ENCODE data around the gene C3orf33. TPM values are rescaled to one million over a fixed set of nuclear protein-coding genes. Genes with fewer than 3 reads are reported as not detected.

Gene C3orf33
- total and polyA plus RNA-seq, 9 of the 15 experiments (the other 6 are each of a cell fraction or from before 2014, with no cell fraction given) = 4.1 to 10.2 (median 6.0) TPM

DNA sequence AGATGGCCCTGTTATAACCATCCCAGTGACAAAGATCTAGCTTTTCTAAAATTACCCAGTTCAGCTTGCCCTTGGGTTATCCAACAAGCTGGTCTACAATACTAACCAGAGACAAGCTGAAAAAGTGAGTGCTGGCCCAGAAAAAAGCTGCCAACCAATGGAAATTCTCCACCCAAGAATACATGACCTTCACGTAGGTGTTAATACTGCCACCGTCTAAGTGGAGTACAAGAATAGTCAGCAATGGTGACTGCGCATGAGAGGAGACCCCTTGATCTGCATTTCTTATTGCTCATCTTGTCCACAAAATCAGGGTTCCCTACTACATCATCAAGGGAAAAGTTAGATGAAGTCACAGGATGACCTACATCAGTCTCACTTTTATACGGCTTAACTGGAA, 45.4 kb downstream of the C3orf33 start (continued):
- TF ChIP-seq, protein P1, sequence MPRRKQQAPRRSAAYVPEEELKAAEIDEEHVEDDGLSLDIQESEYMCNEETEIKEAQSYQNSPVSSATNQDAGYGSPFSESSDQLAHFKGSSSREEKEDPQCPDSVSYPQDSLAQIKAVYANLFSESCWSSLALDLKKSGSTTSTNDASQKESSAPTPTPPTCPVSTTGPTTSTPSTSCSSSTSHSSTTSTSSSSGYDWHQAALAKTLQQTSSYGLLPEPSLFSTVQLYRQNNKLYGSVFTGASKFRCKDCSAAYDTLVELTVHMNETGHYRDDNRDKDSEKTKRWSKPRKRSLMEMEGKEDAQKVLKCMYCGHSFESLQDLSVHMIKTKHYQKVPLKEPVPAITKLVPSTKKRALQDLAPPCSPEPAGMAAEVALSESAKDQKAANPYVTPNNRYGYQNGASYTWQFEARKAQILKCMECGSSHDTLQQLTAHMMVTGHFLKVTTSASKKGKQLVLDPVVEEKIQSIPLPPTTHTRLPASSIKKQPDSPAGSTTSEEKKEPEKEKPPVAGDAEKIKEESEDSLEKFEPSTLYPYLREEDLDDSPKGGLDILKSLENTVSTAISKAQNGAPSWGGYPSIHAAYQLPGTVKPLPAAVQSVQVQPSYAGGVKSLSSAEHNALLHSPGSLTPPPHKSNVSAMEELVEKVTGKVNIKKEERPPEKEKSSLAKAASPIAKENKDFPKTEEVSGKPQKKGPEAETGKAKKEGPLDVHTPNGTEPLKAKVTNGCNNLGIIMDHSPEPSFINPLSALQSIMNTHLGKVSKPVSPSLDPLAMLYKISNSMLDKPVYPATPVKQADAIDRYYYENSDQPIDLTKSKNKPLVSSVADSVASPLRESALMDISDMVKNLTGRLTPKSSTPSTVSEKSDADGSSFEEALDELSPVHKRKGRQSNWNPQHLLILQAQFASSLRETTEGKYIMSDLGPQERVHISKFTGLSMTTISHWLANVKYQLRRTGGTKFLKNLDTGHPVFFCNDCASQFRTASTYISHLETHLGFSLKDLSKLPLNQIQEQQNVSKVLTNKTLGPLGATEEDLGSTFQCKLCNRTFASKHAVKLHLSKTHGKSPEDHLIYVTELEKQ (CRISPR knock-in tag; IDR thresholded peaks at IDR 0.05) = no peak
- TF ChIP-seq POU5F1 (IDR thresholded peaks at IDR 0.05; ENCODE audit: borderline replicate concordance, low read depth, low read length, partially characterized antibody) (no peak), KLF13 (tag; IDR thresholded peaks at IDR 0.05; ENCODE audit: borderline replicate concordance, low read depth) (no peak)

DNA sequence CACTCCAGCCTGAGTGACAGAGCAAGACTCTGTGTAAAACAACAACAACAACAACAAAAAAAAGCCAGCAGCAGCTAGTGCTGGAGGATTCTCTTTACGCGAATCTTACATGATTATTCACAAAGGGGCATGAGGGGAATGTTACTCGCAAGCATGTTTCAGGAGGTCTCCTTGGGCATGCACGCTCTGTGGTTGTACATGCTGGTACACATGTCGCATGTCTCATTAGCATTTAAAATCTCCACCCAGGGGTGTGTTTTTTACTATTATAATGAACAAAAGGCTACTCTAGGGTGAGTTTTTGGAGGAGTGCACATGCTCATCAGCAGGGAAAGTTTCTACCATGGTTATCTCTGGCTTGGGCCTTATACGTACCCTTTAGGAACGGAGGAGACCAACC, 48.5 kb downstream of the C3orf33 start:
- intact Hi-C loops (cut with micrococcal nuclease) = no loop called here
- no peak overlapping the region for H3K9ac ChIP-seq (ENCODE audit: insufficient read depth in 1 of 2, low read depth in 2 of 2, low read length in 2 of 2)
- ChIA-PET POLR2A (interaction anchor here (0.6 to 0.8 kb wide), 2 partner anchors 48 to 170 kb away, joined by 3 to 4 read pairs; no protein-coding TSS in a partner anchor), CTCF (ENCODE audit: low intra/inter-chr PET ratio) (no interaction called here)
- H3K27me3 ChIP-seq (ENCODE audit: control insufficient read depth in 2 of 2, insufficient read depth in 2 of 2, low read length in 2 of 2) = no peaks in the 10 kb centered on the region
- no peaks in the 10 kb centered on the region for H3K36me3 ChIP-seq (ENCODE audit: control insufficient read depth, insufficient read depth, low read length)
- in situ Hi-C loops (cut with MboI) = no loop called here
- no peak for ATAC-seq
- H3K9me1 ChIP-seq (ENCODE audit: control insufficient read depth, insufficient read depth, low read length) = no peaks in the 10 kb centered on the region
- DNase-seq (ENCODE audit: extremely low read depth in 1 of 4, low spot score in 3 of 4) = no peak
- no peak overlapping the region for H3K27ac ChIP-seq (ENCODE audit: extremely low read depth, low read depth, low read length)
- 83% methylated on average over 7 of the region's 7 CpGs for WGBS (ENCODE audit: insufficient coverage, low coverage, missing lambda C conversion rate)
- H3K9me3 ChIP-seq (replicated peaks; ENCODE audit: control insufficient read depth, insufficient read depth, low read depth, low read length) = no peaks in the 10 kb centered on the region
- H3K4me3 ChIP-seq = no peak overlapping the region
- FAIRE-seq = no peak
- H3K79me2 ChIP-seq (ENCODE audit: control insufficient read depth, insufficient read depth, low read length) = no peaks in the 10 kb centered on the region
- no TSS peak for BruUV-seq (replicated peaks)
- H3K4me1 ChIP-seq (replicated peaks in 1 of 2; ENCODE audit: control insufficient read depth in 2 of 2, insufficient read depth in 2 of 2, low read length in 2 of 2) = no peaks in the 10 kb centered on the region; a peak in 1 of 5 replicates
- no peak overlapping the region for H3K4me2 ChIP-seq (ENCODE audit: insufficient read depth, low read length)
- no peaks in the 10 kb centered on the region for H4K20me1 ChIP-seq (replicated peaks; ENCODE audit: control insufficient read depth, insufficient read depth, low read length)
- no peak overlapping the region for H2AFZ ChIP-seq (ENCODE audit: low read depth, low read length)
- no peak for TF ChIP-seq TBP (optimal IDR thresholded peaks at IDR 0.05; ENCODE audit: low read depth, low read length)
- TF ChIP-seq GTF2A2 (tag; IDR thresholded peaks at IDR 0.05) = no peak
- no peak for TF ChIP-seq VEZF1 (CRISPR knock-in tag; IDR thresholded peaks at IDR 0.05)
- TF ChIP-seq CLOCK (CRISPR knock-in tag; IDR thresholded peaks at IDR 0.05; ENCODE audit: borderline replicate concordance) = no peak
- no peak for TF ChIP-seq HES1 (IDR thresholded peaks at IDR 0.05; ENCODE audit: low read depth)
- TF ChIP-seq TBL1XR1 (IDR thresholded peaks at IDR 0.05; ENCODE audit: low read length in 2 of 2) = no peak
- no peak for TF ChIP-seq PRMT5 (CRISPR knock-in tag; IDR thresholded peaks at IDR 0.05)
- no peak for TF ChIP-seq ZNF584 (CRISPR knock-in tag; IDR thresholded peaks at IDR 0.05; ENCODE audit: low read depth)
- no peak for TF ChIP-seq TCF7 (IDR thresholded peaks at IDR 0.05; ENCODE audit: borderline replicate concordance)
- no peak for TF ChIP-seq TCF7L2 (IDR thresholded peaks at IDR 0.05; ENCODE audit: low read depth, low read length)
